Hepatocyte (in vitro differentiated cells): Measurements from ENCODE around the gene BARX1.
A peak's percentile ranks its signal among the peaks of the same experiment; 100 is the strongest.

Experiments used
- CTCF ChIP-seq: fragments of 200-600 bp; sonication (generic); IDR thresholded peaks from 2 replicates; pipeline ENCODE4 v1.5.1; 2016; ENCODE audit warnings: antibody characterized with exemption, mild to moderate bottlenecking; ENCODE audit not compliant: poor library complexity
- EZH2 ChIP-seq: fragments of 200-600 bp; sonication (generic); IDR thresholded peaks from 2 replicates; pipeline ENCODE4 v1.6.1; 2016; ENCODE audit warnings: antibody characterized with exemption, mild to moderate bottlenecking, borderline replicate concordance
- EZH2phosphoT487 ChIP-seq: fragments of 200-600 bp; sonication (generic); IDR thresholded peaks from one replicate; pipeline ENCODE4 v1.6.1; 2018; ENCODE audit warnings: antibody characterized with exemption, mild to moderate bottlenecking, low read depth, moderate library complexity; ENCODE audit not compliant: unreplicated experiment, severe bottlenecking

GRCh38 chr9:93960221-93960970, 5.2 kb upstream of the BARX1 start:
- no peak for TF ChIP-seq CTCF
- TF ChIP-seq EZH2phosphoT487: peak; percentile 60
- peak; percentile 96 for TF ChIP-seq EZH2
